Parathyroid adenoma (tissue), 2 donors: ENCODE measurements around the gene CACNA1D.

Source experiments
- H2AFZ ChIP-seq: fragments of 300-600 bp; sonication (generic); one replicate; pipeline ENCODE4 v1.7.0; 2017; ENCODE audit warnings: antibody characterized with exemption, mild to moderate bottlenecking
- H3K27ac ChIP-seq: fragments of 300-600 bp; sonication (generic); one replicate; pipeline ENCODE4 v1.7.0; 2017
- H3K27me3 ChIP-seq: fragments of 300-600 bp; sonication (generic); one replicate; pipeline ENCODE4 v1.7.0; 2017; ENCODE audit warnings: low read length; ENCODE audit not compliant: control insufficient read depth, insufficient read depth
- H3K36me3 ChIP-seq: fragments of 300-600 bp; sonication (generic); one replicate; pipeline ENCODE4 v1.7.0; 2017; ENCODE audit warnings: low read length; ENCODE audit not compliant: control insufficient read depth, insufficient read depth
- H3K4me1 ChIP-seq: fragments of 300-600 bp; sonication (generic); one replicate; pipeline ENCODE4 v1.7.0; 2017; ENCODE audit warnings: control low read depth
- H3K4me2 ChIP-seq: fragments of 300-600 bp; sonication (generic); one replicate; pipeline ENCODE4 v1.7.0; 2017; ENCODE audit warnings: low read length
- H3K4me3 ChIP-seq: fragments of 300-600 bp; sonication (generic); one replicate; pipeline ENCODE4 v1.7.0; 2017; ENCODE audit warnings: low read depth, low read length
- H3K79me2 ChIP-seq: fragments of 300-600 bp; sonication (generic); one replicate; pipeline ENCODE4 v1.7.0; 2017; ENCODE audit warnings: control low read depth
- H3K9ac ChIP-seq: fragments of 300-600 bp; sonication (generic); one replicate; pipeline ENCODE4 v1.7.0; 2017; ENCODE audit warnings: mild to moderate bottlenecking
- H3K9me3 ChIP-seq: fragments of 300-600 bp; sonication (generic); one replicate; pipeline ENCODE4 v1.7.0; 2017; ENCODE audit warnings: low read length; ENCODE audit not compliant: control insufficient read depth
- TF ChIP-seq, protein P1 (sequence below): fragments of 300-600 bp; sonication (generic); IDR thresholded peaks from one replicate; pipeline ENCODE4 v1.7.0; 2017; ENCODE audit warnings: antibody characterized with exemption, mild to moderate bottlenecking
- donor health status: primary hyperparathyroidism.

The CACNA1D gene

DNA sequence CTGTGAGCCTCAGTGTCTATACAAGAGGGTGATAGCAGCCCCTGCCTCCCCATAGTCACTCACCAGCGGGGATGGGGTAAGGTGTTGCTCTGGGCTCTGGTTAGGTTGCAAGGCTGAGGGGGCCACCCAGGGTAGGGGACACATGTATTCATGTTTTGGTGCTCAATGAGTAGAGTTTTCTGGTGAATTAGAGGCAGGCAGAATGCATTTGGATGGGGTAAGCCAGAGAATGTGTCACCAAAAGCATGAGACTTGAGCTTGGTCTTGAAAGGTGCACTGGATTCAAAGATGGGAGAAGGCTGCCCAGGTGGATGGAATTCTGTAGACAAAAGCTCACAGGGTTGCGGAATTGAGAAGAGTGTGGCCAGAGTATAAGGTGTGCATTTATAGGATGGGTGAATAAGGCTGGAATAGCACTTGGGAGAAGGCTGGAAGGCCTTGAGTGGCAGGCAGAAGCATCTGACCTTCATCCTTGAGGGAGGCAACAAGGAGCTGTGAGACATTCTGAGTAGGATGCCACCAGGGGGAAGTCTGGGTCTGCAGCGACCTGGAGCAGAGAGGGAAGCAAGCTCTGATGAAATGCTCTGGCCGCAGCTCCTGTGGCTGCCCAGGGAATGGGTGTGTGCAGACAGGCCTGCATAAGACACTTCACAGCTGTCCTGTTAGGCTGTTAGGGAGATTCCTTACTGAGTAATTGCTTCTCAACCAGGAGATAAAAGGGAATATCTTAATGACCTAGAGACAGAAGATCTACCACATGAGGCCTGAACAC, 202.2 kb downstream of the CACNA1D start:
- TF ChIP-seq, protein P1, sequence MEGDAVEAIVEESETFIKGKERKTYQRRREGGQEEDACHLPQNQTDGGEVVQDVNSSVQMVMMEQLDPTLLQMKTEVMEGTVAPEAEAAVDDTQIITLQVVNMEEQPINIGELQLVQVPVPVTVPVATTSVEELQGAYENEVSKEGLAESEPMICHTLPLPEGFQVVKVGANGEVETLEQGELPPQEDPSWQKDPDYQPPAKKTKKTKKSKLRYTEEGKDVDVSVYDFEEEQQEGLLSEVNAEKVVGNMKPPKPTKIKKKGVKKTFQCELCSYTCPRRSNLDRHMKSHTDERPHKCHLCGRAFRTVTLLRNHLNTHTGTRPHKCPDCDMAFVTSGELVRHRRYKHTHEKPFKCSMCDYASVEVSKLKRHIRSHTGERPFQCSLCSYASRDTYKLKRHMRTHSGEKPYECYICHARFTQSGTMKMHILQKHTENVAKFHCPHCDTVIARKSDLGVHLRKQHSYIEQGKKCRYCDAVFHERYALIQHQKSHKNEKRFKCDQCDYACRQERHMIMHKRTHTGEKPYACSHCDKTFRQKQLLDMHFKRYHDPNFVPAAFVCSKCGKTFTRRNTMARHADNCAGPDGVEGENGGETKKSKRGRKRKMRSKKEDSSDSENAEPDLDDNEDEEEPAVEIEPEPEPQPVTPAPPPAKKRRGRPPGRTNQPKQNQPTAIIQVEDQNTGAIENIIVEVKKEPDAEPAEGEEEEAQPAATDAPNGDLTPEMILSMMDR = no peak
- Histone ChIP-seq H3K4me1 (no peaks in the 10 kb centered on the region), H3K4me2 (no peak overlapping the region), H3K9me3 (no peaks in the 10 kb centered on the region), H3K27me3 (no peaks in the 10 kb centered on the region), H3K79me2 (no peaks in the 10 kb centered on the region), H3K36me3 (no peaks in the 10 kb centered on the region), H3K27ac (no peak overlapping the region), H2AFZ (no peak overlapping the region), H3K9ac (no peak overlapping the region), H3K4me3 (no peak overlapping the region)

DNA sequence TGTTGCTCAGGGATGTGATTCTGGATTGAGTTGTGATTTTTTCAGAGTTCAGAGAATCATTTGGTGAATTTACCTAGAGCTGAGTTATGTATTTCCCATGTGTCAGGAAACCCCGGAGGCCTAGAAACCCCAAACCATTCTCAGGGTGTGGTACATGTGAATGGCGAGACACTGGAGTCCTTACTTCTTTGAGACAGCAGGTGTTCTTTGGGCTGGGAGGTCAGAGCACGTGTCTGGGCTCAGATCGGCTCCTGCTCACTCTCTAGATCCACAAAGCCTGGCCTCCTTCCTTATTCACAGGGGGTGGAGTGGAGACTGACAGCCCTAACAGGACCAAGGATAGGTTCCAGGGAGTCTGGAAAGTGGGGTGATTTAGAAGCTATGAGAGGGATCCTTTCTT, 206.0 kb downstream of the CACNA1D start:
- no peaks in the 10 kb centered on the region for H3K36me3 ChIP-seq
- TF ChIP-seq, protein P1 = no peak
- H3K27ac ChIP-seq = no peak overlapping the region
- no peaks in the 10 kb centered on the region for H3K79me2 ChIP-seq
- no peak overlapping the region for H2AFZ ChIP-seq
- no peaks in the 10 kb centered on the region for H3K4me1 ChIP-seq
- H3K4me2 ChIP-seq = no peak overlapping the region
- H3K9me3 ChIP-seq = no peaks in the 10 kb centered on the region
- H3K9ac ChIP-seq = no peak overlapping the region
- no peaks in the 10 kb centered on the region for H3K27me3 ChIP-seq
- H3K4me3 ChIP-seq = no peak overlapping the region

DNA sequence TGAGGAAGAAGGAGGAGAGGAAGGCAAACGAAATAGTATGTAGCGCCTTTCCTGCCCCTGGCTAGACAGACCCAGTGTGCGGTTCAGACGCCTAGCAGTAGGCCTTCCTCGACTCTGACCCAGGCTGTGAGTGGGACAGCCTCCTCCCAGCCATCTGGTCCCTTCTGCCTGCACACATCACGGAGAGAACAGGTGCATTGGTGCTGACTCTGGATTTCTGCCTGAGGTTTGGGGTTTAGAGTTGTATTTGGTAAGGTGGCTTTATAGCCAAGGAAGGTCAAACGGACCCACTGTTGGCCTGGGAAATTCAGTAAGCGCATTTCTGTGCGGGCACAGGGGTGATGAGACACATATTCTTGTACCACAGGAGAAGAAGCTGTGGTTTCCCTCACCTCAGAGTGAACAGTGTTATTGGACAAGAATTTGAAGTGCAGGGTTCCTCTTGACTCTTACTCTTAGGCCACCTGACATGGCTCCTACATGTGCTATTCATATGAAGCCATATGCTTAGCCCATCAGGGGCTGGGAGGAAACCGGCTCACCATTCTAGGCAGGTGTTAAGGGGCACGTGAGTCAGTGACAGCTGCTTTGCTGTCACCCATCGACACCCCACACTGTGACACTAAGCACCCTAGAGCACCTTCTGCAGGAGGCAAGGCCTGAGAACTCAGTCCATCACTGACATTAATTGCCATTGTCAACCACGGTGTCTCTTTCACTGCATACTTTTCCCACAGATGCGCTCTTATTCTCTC, 208.5 kb downstream of the CACNA1D start:
- no peak overlapping the region for H3K9ac ChIP-seq
- no peak overlapping the region for H3K4me3 ChIP-seq
- H3K36me3 ChIP-seq = no peaks in the 10 kb centered on the region
- no peaks in the 10 kb centered on the region for H3K79me2 ChIP-seq
- no peaks in the 10 kb centered on the region for H3K27me3 ChIP-seq
- no peak overlapping the region for H3K4me2 ChIP-seq
- H2AFZ ChIP-seq = no peak overlapping the region
- TF ChIP-seq, protein P1 = no peak
- H3K9me3 ChIP-seq = no peaks in the 10 kb centered on the region
- no peak overlapping the region for H3K27ac ChIP-seq
- H3K4me1 ChIP-seq = no peaks in the 10 kb centered on the region

DNA sequence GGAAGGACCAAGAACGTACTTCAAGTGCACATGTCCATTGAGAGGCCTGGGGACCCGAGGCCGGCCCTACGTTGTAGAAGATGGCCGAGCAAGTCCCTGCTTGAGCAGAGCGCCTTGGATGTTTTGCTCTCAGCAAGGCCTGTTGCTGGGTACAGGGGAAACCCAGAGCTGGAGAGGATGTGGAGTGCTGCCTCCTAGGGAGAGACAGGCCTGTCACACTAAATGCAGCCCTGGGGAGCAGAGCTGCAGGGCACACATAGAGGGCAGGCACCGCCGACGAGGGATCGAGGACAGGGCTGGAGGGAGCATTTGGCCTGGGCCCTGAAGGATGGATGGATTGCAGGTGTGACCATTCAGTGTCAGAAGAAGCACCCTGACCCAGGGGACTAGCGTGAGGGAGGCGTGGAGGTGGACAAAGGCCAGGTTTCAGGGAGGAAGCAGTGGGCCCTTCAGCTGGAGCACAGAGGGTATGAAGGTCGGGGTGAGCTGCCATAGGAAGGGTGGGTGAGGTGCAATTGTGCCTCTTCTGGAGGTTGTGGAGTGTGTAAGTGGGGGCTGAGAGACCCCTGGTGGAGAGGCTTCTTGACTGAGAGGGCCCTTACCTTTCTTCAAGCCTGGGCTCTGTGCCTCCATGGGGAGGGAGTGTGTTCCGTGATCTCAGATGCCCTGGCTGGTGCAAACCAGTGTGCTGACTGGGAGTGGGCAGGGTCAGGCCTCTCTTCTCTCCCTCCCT, 209.4 kb downstream of the CACNA1D start:
- no peaks in the 10 kb centered on the region for H3K27me3 ChIP-seq
- no peak overlapping the region for H2AFZ ChIP-seq
- no peak overlapping the region for H3K27ac ChIP-seq
- no peaks in the 10 kb centered on the region for H3K9me3 ChIP-seq
- H3K4me3 ChIP-seq = no peak overlapping the region
- no peaks in the 10 kb centered on the region for H3K4me1 ChIP-seq
- H3K79me2 ChIP-seq = no peaks in the 10 kb centered on the region
- TF ChIP-seq, protein P1 = no peak
- H3K9ac ChIP-seq = no peak overlapping the region
- H3K4me2 ChIP-seq = no peak overlapping the region
- H3K36me3 ChIP-seq = no peaks in the 10 kb centered on the region
